ENCODE measurements around the gene RIMBP2. TPM values are rescaled to one million over a fixed set of nuclear protein-coding genes. Genes with fewer than 3 reads are reported as not detected.

RIMBP2 gene
- total RNA-seq, 2 donors from 2014 or later = 5.6 to 6.0 TPM

- intact Hi-C loops (cut with DNase I, micrococcal nuclease) = no loop called here
- ATAC-seq = no peak
- no peak for DNase-seq
Measured at GRCh38 chr12:130476451-130477135, 239.5 kb downstream of the RIMBP2 start.

- ATAC-seq (no peak), DNase-seq (no peak)
- intact Hi-C loops (cut with DNase I, micrococcal nuclease) = no loop called here
Measured at GRCh38 chr12:130474599-130475269, 241.4 kb downstream of the RIMBP2 start.

GRCh38 chr12:130473266-130473665 is 242.8 kb downstream of the RIMBP2 start:
- ATAC-seq = no peak
- DNase-seq = no peak
- intact Hi-C loops (cut with DNase I, micrococcal nuclease) = no loop called here

GRCh38 chr12:130470969-130471368 is 245.1 kb downstream of the RIMBP2 start:
- ATAC-seq = no peak
- intact Hi-C loops (cut with DNase I, micrococcal nuclease) = no loop called here
- no peak for DNase-seq

- DNase-seq (no peak), ATAC-seq (no peak)
- intact Hi-C loops (cut with DNase I, micrococcal nuclease) = no loop called here
Measured at GRCh38 chr12:130469552-130469951, 246.5 kb downstream of the RIMBP2 start.

- no peak for DNase-seq
- intact Hi-C loops (cut with DNase I, micrococcal nuclease) = no loop called here
- no peak for ATAC-seq
Measured at GRCh38 chr12:130468700-130469245, 247.3 kb downstream of the RIMBP2 start.

GRCh38 chr12:130468186-130468585 is 247.9 kb downstream of the RIMBP2 start:
- intact Hi-C loops (cut with DNase I, micrococcal nuclease) = no loop called here
- no peak for ATAC-seq
- no peak for DNase-seq

GRCh38 chr12:130465626-130466025 is 250.5 kb downstream of the RIMBP2 start:
- DNase-seq (no peak), ATAC-seq (no peak)
- intact Hi-C loops (cut with DNase I, micrococcal nuclease) = no loop called here

GRCh38 chr12:130465046-130465445 is 251.1 kb downstream of the RIMBP2 start:
- DNase-seq (no peak), ATAC-seq (no peak)
- intact Hi-C loops (cut with DNase I, micrococcal nuclease) = no loop called here

- intact Hi-C loops (cut with DNase I, micrococcal nuclease) = no loop called here
- no peak for DNase-seq
- ATAC-seq = no peak
Measured at GRCh38 chr12:130463818-130464670, 252.1 kb downstream of the RIMBP2 start.

- no peak for DNase-seq
- intact Hi-C loops (cut with DNase I, micrococcal nuclease) = no loop called here
- no peak for ATAC-seq
Measured at GRCh38 chr12:130463275-130463658, 252.8 kb downstream of the RIMBP2 start.

- ATAC-seq = no peak
- intact Hi-C loops (cut with DNase I, micrococcal nuclease) = no loop called here
- DNase-seq = no peak
Measured at GRCh38 chr12:130462558-130463274, 253.4 kb downstream of the RIMBP2 start.

GRCh38 chr12:130461839-130462557 is 254.1 kb downstream of the RIMBP2 start:
- intact Hi-C loops (cut with DNase I, micrococcal nuclease) = no loop called here
- DNase-seq (no peak), ATAC-seq (no peak)

- ATAC-seq (no peak), DNase-seq (no peak)
- intact Hi-C loops (cut with DNase I, micrococcal nuclease) = no loop called here
Measured at GRCh38 chr12:130461447-130461815, 254.7 kb downstream of the RIMBP2 start.

GRCh38 chr12:130460611-130461446 is 255.3 kb downstream of the RIMBP2 start:
- DNase-seq (no peak), ATAC-seq (no peak)
- intact Hi-C loops (cut with DNase I, micrococcal nuclease) = no loop called here

- no peak for ATAC-seq
- intact Hi-C loops (cut with DNase I, micrococcal nuclease) = no loop called here
- no peak for DNase-seq
Measured at GRCh38 chr12:130459916-130460315, 256.2 kb downstream of the RIMBP2 start.

- ATAC-seq (no peak), DNase-seq (no peak)
- intact Hi-C loops (cut with DNase I, micrococcal nuclease) = no loop called here
Measured at GRCh38 chr12:130458341-130458740, 257.8 kb downstream of the RIMBP2 start.

- no peak for DNase-seq
- ATAC-seq = no peak
- intact Hi-C loops (cut with DNase I, micrococcal nuclease) = no loop called here
Measured at GRCh38 chr12:130457215-130457614, 258.9 kb downstream of the RIMBP2 start.
